Astrocyte (in vitro differentiated cells and primary cell): Measurements from ENCODE around the gene MB. TPM values are rescaled to one million over a fixed set of nuclear protein-coding genes. Genes with fewer than 3 reads are reported as not detected.

ENCODE experiments used
- DNase-seq: peaks from one replicate; pipeline ENCODE4 v3.0.0-alpha.2; 2010; ENCODE audit warnings: low read depth
- FAIRE-seq: peaks from 2 replicates; lab custom pipeline; 2011; peaks lifted over from hg19 to GRCh38; lab: Jason Lieb, UNC
- H2AFZ ChIP-seq: 2 replicates; pipeline ENCODE4 v1.6.0; 2012; ENCODE audit warnings: low read depth, low read length, inconsistent platforms
- H3K27ac ChIP-seq: 2 replicates; pipeline ENCODE4 v1.5.1; 2011; ENCODE audit warnings: low read depth, low read length, inconsistent platforms
- H3K27me3 ChIP-seq: 2 replicates; pipeline ENCODE4 v1.6.0; 2011; ENCODE audit warnings: low read length, inconsistent platforms; ENCODE audit not compliant: insufficient read depth
- H3K36me3 ChIP-seq: 2 replicates; pipeline ENCODE4 v1.5.1; 2011; ENCODE audit warnings: low read length, inconsistent platforms; ENCODE audit not compliant: insufficient read depth
- H3K4me1 ChIP-seq: 2 replicates; pipeline ENCODE4 v1.5.1; 2011; ENCODE audit warnings: low read length, inconsistent platforms; ENCODE audit not compliant: insufficient read depth
- H3K4me2 ChIP-seq: 2 replicates; pipeline ENCODE4 v1.6.0; 2012; ENCODE audit warnings: low read length, inconsistent platforms
- H3K4me3 ChIP-seq: 2 replicates; pipeline ENCODE4 v1.5.1; 2011; ENCODE audit warnings: low read depth, mild to moderate bottlenecking, low read length, inconsistent platforms; ENCODE audit not compliant: insufficient read depth
- H3K79me2 ChIP-seq: 2 replicates; pipeline ENCODE4 v1.6.0; 2012; ENCODE audit warnings: mild to moderate bottlenecking, low read length, inconsistent platforms; ENCODE audit not compliant: insufficient read depth
- H3K9ac ChIP-seq: 2 replicates; pipeline ENCODE4 v1.6.0; 2012; ENCODE audit warnings: mild to moderate bottlenecking, low read length, inconsistent platforms
- H3K9me3 ChIP-seq: 2 replicates; pipeline ENCODE4 v1.5.1; 2012; ENCODE audit warnings: low read depth, mild to moderate bottlenecking, low read length, inconsistent platforms; ENCODE audit not compliant: insufficient read depth
- H4K20me1 ChIP-seq: 2 replicates; pipeline ENCODE4 v1.6.0; 2012; ENCODE audit warnings: low read length, inconsistent platforms; ENCODE audit not compliant: insufficient read depth
- H3K27ac Mint-ChIP-seq: one replicate; pipeline ENCODE4 v1.8.0; 2021; ENCODE audit warnings: mild to moderate bottlenecking, mixed read lengths; ENCODE audit not compliant: unreplicated experiment
- H3K27me3 Mint-ChIP-seq: one replicate; pipeline ENCODE4 v1.8.0; 2021; ENCODE audit warnings: low read depth, mixed read lengths; ENCODE audit not compliant: unreplicated experiment
- H3K36me3 Mint-ChIP-seq: one replicate; pipeline ENCODE4 v1.8.0; 2021; ENCODE audit warnings: low read depth, mixed read lengths; ENCODE audit not compliant: unreplicated experiment
- H3K4me1 Mint-ChIP-seq: one replicate; pipeline ENCODE4 v1.8.0; 2021; ENCODE audit warnings: low read depth, mixed read lengths; ENCODE audit not compliant: unreplicated experiment
- H3K4me3 Mint-ChIP-seq: one replicate; pipeline ENCODE4 v1.8.0; 2021; ENCODE audit warnings: mild to moderate bottlenecking, moderate library complexity, mixed read lengths; ENCODE audit not compliant: unreplicated experiment
- H3K9me3 Mint-ChIP-seq: one replicate; pipeline ENCODE4 v1.8.0; 2021; ENCODE audit warnings: mild to moderate bottlenecking, mixed read lengths; ENCODE audit not compliant: unreplicated experiment
- CTCF ChIP-seq: IDR thresholded peaks from 2 replicates; pipeline ENCODE4 v1.5.1; 2011; ENCODE audit warnings: low read depth, mild to moderate bottlenecking, inconsistent platforms, low read length, moderate library complexity; ENCODE audit not compliant: insufficient read depth
- EZH2 ChIP-seq: IDR thresholded peaks from 2 replicates; pipeline ENCODE4 v1.6.1; 2012; ENCODE audit warnings: mild to moderate bottlenecking, low read length, inconsistent platforms; ENCODE audit not compliant: insufficient read depth
- total RNA-seq: library from RNA; stranded (reverse); gene quantifications from 2 replicates; pipeline ENCODE4 v1.2.1, GENCODE V29; 2021

MB gene
- total RNA-seq, 1 donor from 2014 or later: not detected

DNA sequence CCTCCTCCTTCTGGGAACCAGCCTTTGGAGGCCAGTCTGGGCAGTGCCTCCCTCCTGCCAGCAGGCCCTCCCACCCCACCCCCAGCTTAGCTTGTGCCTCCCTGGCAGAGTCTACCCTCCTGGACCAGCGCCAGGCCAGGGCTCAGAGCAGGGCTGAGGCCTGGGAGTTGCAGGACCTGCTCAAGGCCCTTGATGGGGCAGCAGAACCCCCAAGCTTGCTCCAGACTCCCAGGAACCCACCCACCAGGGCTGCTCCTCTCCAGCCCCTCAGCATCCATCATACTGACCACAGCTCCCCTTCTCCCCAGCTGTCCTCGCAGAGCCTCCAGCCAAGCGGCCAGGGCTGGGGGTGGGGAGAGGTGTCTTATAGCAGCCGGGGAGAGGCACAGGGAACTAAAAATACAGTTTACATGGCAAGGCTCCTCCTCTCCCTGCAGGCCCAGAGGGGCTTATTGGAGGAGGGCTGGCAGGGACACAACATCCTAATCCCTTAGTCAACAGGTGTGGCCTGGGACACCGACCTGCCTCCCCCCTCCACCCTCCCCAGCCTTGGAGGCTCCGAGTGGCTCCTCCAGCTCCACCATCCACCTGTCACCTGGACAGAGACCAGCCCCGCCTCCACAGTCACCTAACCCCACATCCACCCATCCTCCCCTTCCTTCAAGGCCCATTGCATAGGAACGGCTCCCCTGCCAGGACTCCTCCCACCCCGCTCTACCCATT is 5.2 kb upstream of the MB start:
- Histone ChIP-seq H4K20me1 (no peaks in the 10 kb centered on the region), H3K4me1 (peaks cover 5% of the 10 kb centered on the region), H3K27ac (no peak overlapping the region), H2AFZ (no peak overlapping the region), H3K36me3 (no peaks in the 10 kb centered on the region), H3K27me3 (peaks cover 2% of the 10 kb centered on the region), H3K4me3 (no peak overlapping the region), H3K4me2 (no peak overlapping the region), H3K9me3 (no peaks in the 10 kb centered on the region), H3K79me2 (no peaks in the 10 kb centered on the region), H3K9ac (no peak overlapping the region)
- TF ChIP-seq CTCF: no peak
- no peak for TF ChIP-seq EZH2
- Mint-ChIP-seq H3K27ac (no peak overlapping the region), H3K36me3 (no peaks in the 10 kb centered on the region), H3K4me3 (no peak overlapping the region), H3K27me3 (peaks cover 2% of the 10 kb centered on the region), H3K4me1 (peaks cover 10% of the 10 kb centered on the region), H3K9me3 (peaks cover 2% of the 10 kb centered on the region)
- DNase-seq: no peak
- no peak for FAIRE-seq

DNA sequence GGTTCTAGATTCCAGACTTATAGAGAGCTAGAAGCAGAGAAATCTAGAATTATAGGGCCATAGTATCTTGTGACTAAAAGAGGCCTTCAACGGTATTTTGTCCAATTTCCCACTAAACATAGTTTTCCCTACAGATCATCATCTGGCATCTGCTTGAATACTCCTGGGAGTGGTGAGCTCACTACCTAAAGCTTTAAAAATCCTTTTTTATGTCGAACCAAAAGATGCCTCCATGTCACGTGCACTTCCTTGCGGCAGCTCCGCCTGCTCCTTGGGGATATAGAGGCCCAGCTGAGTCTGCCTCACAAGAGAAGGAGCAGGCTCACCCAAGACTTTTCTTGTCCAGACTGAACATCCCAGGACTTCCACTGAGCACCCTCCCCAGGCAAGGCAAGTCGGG is 4.3 kb upstream of the MB start:
- Mint-ChIP-seq H3K27me3 (peaks cover 2% of the 10 kb centered on the region), H3K4me1 (peaks cover 10% of the 10 kb centered on the region), H3K36me3 (no peaks in the 10 kb centered on the region), H3K4me3 (no peak overlapping the region), H3K27ac (no peak overlapping the region), H3K9me3 (peaks cover 2% of the 10 kb centered on the region)
- TF ChIP-seq EZH2 (no peak), CTCF (no peak)
- DNase-seq (no peak), FAIRE-seq (no peak)
- no peak overlapping the region for H3K4me2 ChIP-seq
- H3K27me3 ChIP-seq: peaks cover 7% of the 10 kb centered on the region
- H4K20me1 ChIP-seq: no peaks in the 10 kb centered on the region
- no peak overlapping the region for H3K4me3 ChIP-seq
- H3K27ac ChIP-seq: no peak overlapping the region
- no peak overlapping the region for H2AFZ ChIP-seq
- no peaks in the 10 kb centered on the region for H3K9me3 ChIP-seq
- no peaks in the 10 kb centered on the region for H3K4me1 ChIP-seq
- H3K9ac ChIP-seq: no peak overlapping the region
- no peaks in the 10 kb centered on the region for H3K36me3 ChIP-seq
- no peaks in the 10 kb centered on the region for H3K79me2 ChIP-seq

GRCh38 chr22:35620624-35621251 is 3.6 kb upstream of the MB start:
- Histone ChIP-seq H2AFZ (no peak overlapping the region), H3K79me2 (no peaks in the 10 kb centered on the region), H4K20me1 (no peaks in the 10 kb centered on the region), H3K4me3 (no peak overlapping the region), H3K9ac (no peak overlapping the region), H3K4me2 (no peak overlapping the region), H3K36me3 (no peaks in the 10 kb centered on the region), H3K4me1 (no peaks in the 10 kb centered on the region), H3K27ac (no peak overlapping the region), H3K27me3 (peaks cover 7% of the 10 kb centered on the region), H3K9me3 (no peaks in the 10 kb centered on the region)
- Mint-ChIP-seq H3K27ac (no peak overlapping the region), H3K27me3 (peaks cover 2% of the 10 kb centered on the region), H3K9me3 (peaks cover 2% of the 10 kb centered on the region), H3K4me3 (no peak overlapping the region), H3K4me1 (peaks cover 10% of the 10 kb centered on the region), H3K36me3 (no peaks in the 10 kb centered on the region)
- no peak for FAIRE-seq
- no peak for DNase-seq
- TF ChIP-seq CTCF (no peak), EZH2 (no peak)
